ENCODE data around the gene GCG. TPM values are rescaled to one million over a fixed set of nuclear protein-coding genes. Genes with fewer than 3 reads are reported as not detected.

The GCG gene
- polyA plus RNA-seq, 1 of the 3 experiments (the other 2 are of a cell fraction) = not detected

- TF ChIP-seq FOXM1 (IDR thresholded peaks at IDR 0.05; ENCODE audit: low read depth) (no peak), MXI1 (IDR thresholded peaks at IDR 0.05; ENCODE audit: low read depth, low read length) (no peak), JUND (IDR thresholded peaks at IDR 0.05) (no peak)
- TF ChIP-seq, protein P1, sequence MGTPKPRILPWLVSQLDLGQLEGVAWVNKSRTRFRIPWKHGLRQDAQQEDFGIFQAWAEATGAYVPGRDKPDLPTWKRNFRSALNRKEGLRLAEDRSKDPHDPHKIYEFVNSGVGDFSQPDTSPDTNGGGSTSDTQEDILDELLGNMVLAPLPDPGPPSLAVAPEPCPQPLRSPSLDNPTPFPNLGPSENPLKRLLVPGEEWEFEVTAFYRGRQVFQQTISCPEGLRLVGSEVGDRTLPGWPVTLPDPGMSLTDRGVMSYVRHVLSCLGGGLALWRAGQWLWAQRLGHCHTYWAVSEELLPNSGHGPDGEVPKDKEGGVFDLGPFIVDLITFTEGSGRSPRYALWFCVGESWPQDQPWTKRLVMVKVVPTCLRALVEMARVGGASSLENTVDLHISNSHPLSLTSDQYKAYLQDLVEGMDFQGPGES (IDR thresholded peaks at IDR 0.05; ENCODE audit: low read depth, low read length) = no peak
Measured at GRCh38 chr2:162199913-162200312, 47.9 kb upstream of the GCG start (continued).

DNA sequence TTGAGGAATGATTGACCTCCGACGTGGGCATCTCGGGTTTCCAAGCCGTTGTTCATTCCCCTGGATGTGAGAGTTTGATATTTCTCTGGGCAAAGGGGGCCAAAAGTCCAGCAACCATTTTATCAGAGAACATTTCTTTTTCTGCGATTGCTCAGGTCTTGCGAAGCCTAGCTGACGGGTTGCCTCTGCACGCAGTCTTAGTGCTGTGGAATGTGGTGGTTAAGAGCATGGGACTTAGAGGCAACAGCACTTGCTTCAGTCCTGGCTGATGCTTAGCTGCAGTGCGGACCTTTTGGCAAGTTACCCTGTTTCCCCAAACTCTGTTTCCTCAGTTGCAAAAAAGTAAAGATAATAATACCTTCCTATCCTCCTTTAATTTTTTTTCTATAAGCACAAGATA, 46.2 kb upstream of the GCG start:
- H3K4me1 ChIP-seq (ENCODE audit: control insufficient read depth in 1 of 2, insufficient read depth in 2 of 2, low read depth in 1 of 2, low read length in 1 of 2) = peaks cover 0 to 15% of the 10 kb centered on the region in 2 experiments; a peak in 1 of 4 replicates
- DNase-seq = no peak
- ChIA-PET CTCF (interaction anchor here (1.1 to 1.6 kb wide), 2 partner anchors 12 to 22 kb away, joined by 3 to 4 read pairs; no protein-coding TSS in a partner anchor), POLR2A (no interaction called here)
- no peak overlapping the region for H3K4me2 ChIP-seq
- TF ChIP-seq RAD21 (IDR thresholded peaks at IDR 0.05; ENCODE audit: low read length) (no peak), PBX3 (IDR thresholded peaks at IDR 0.05) (no peak), NFIC (IDR thresholded peaks at IDR 0.05; ENCODE audit: borderline replicate concordance) (no peak), FOXJ3 (CRISPR knock-in tag; IDR thresholded peaks at IDR 0.05) (no peak), SIN3A (IDR thresholded peaks at IDR 0.05; ENCODE audit: borderline replicate concordance, low read depth, low read length) (no peak), MEF2A (IDR thresholded peaks at IDR 0.05; ENCODE audit: borderline replicate concordance, low read depth) (no peak), CHD2 (IDR thresholded peaks at IDR 0.05; ENCODE audit: low read length, partially characterized antibody) (no peak), FOXM1 (IDR thresholded peaks at IDR 0.05; ENCODE audit: low read depth) (no peak), ELF1 (IDR thresholded peaks at IDR 0.05) (no peak), TEAD4 (IDR thresholded peaks at IDR 0.05; ENCODE audit: borderline replicate concordance, insufficient read depth) (no peak), GATA2 (CRISPR knock-in tag; IDR thresholded peaks at IDR 0.05) (no peak), RFX5 (IDR thresholded peaks at IDR 0.05; ENCODE audit: low read length) (no peak), SMC3 (IDR thresholded peaks at IDR 0.05; ENCODE audit: low read depth, low read length) (no peak)
- TF ChIP-seq, protein P2, sequence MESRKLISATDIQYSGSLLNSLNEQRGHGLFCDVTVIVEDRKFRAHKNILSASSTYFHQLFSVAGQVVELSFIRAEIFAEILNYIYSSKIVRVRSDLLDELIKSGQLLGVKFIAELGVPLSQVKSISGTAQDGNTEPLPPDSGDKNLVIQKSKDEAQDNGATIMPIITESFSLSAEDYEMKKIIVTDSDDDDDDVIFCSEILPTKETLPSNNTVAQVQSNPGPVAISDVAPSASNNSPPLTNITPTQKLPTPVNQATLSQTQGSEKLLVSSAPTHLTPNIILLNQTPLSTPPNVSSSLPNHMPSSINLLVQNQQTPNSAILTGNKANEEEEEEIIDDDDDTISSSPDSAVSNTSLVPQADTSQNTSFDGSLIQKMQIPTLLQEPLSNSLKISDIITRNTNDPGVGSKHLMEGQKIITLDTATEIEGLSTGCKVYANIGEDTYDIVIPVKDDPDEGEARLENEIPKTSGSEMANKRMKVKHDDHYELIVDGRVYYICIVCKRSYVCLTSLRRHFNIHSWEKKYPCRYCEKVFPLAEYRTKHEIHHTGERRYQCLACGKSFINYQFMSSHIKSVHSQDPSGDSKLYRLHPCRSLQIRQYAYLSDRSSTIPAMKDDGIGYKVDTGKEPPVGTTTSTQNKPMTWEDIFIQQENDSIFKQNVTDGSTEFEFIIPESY (IDR thresholded peaks at IDR 0.05; ENCODE audit: borderline replicate concordance, low read depth) = no peak
- TF ChIP-seq, protein P3, sequence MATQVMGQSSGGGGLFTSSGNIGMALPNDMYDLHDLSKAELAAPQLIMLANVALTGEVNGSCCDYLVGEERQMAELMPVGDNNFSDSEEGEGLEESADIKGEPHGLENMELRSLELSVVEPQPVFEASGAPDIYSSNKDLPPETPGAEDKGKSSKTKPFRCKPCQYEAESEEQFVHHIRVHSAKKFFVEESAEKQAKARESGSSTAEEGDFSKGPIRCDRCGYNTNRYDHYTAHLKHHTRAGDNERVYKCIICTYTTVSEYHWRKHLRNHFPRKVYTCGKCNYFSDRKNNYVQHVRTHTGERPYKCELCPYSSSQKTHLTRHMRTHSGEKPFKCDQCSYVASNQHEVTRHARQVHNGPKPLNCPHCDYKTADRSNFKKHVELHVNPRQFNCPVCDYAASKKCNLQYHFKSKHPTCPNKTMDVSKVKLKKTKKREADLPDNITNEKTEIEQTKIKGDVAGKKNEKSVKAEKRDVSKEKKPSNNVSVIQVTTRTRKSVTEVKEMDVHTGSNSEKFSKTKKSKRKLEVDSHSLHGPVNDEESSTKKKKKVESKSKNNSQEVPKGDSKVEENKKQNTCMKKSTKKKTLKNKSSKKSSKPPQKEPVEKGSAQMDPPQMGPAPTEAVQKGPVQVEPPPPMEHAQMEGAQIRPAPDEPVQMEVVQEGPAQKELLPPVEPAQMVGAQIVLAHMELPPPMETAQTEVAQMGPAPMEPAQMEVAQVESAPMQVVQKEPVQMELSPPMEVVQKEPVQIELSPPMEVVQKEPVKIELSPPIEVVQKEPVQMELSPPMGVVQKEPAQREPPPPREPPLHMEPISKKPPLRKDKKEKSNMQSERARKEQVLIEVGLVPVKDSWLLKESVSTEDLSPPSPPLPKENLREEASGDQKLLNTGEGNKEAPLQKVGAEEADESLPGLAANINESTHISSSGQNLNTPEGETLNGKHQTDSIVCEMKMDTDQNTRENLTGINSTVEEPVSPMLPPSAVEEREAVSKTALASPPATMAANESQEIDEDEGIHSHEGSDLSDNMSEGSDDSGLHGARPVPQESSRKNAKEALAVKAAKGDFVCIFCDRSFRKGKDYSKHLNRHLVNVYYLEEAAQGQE (IDR thresholded peaks at IDR 0.05; ENCODE audit: low read depth, low read length) = no peak
- TF ChIP-seq, protein P4, sequence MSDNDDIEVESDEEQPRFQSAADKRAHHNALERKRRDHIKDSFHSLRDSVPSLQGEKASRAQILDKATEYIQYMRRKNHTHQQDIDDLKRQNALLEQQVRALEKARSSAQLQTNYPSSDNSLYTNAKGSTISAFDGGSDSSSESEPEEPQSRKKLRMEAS (IDR thresholded peaks at IDR 0.05; ENCODE audit: low read depth) = no peak
- no peaks in the 10 kb centered on the region for H3K9me3 ChIP-seq
- H3K79me2 ChIP-seq (ENCODE audit: insufficient read depth) = no peaks in the 10 kb centered on the region
- no peak overlapping the region for H2AFZ ChIP-seq (ENCODE audit: low read depth)
- H3K4me3 ChIP-seq (ENCODE audit: low read depth in 2 of 2, low read length in 1 of 2) = no peak overlapping the region
- H3K9ac ChIP-seq = no peak overlapping the region
- no peaks in the 10 kb centered on the region for H3K9me2 ChIP-seq
- peaks cover 50 to 62% of the 10 kb centered on the region in 2 experiments for H3K36me3 ChIP-seq (replicated peaks in 1 of 2; ENCODE audit: control insufficient read depth in 1 of 2, insufficient read depth in 2 of 2, low read length in 1 of 2)
- H3F3A ChIP-seq (replicated peaks; ENCODE audit: insufficient read depth) = peaks cover 23% of the 10 kb centered on the region
- WGBS (ENCODE audit: low lambda C conversion rate) = 90% methylated on average over 9 of the region's 9 CpGs
- H3K27me3 ChIP-seq (ENCODE audit: insufficient read depth) = no peaks in the 10 kb centered on the region
- H3K27ac ChIP-seq (ENCODE audit: low read depth in 2 of 2, low read length in 1 of 2) = peak overlapping the region in 1 of 2 experiments; percentile 80; a peak in 1 of 4 replicates
- peaks cover 3% of the 10 kb centered on the region for H4K20me1 ChIP-seq (ENCODE audit: insufficient read depth)
